Choroid plexus epithelial cell (primary cell): ENCODE measurements around the gene USP36.
"Not testable (repeated sequence)": the region's sequence is repeated elsewhere in the genome, so short reads cannot be mapped to it uniquely, and the experiment has no call there.

Experiments used
- DNase-seq: peaks from one replicate; pipeline ENCODE4 v3.0.0-alpha.2; 2010; ENCODE audit warnings: low read depth
- H3K4me3 ChIP-seq: 2 replicates; pipeline ENCODE4 v1.5.1; 2011; ENCODE audit warnings: low read depth, mild to moderate bottlenecking, control low read depth, low read length, moderate library complexity
- TF ChIP-seq, protein P1 (sequence below): conservative IDR thresholded peaks from 2 replicates; pipeline ENCODE4 v1.5.1; 2011; ENCODE audit warnings: low read depth, mild to moderate bottlenecking, control low read depth, inconsistent platforms, low read length, moderate library complexity

USP36 gene

DNA sequence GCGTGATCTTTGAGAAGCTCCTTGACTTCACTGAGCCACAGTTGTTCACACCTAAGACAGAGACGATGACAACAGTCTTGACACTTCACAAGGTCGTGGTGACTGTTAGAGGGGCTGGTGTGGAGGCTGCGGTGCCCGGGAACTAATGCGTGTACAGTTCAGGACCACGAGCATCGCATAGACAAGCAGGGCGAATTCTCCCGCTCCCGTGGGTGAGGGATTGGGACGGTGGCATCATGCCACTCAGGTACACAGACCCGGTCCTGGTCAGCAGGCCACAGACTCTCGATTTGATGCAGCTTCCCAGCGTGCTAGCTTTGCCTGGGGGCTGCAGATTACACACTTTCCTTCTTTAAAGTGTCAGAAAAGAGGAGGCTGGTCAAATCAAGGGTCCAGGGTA is 37.6 kb upstream of the USP36 start:
- TF ChIP-seq, protein P1, sequence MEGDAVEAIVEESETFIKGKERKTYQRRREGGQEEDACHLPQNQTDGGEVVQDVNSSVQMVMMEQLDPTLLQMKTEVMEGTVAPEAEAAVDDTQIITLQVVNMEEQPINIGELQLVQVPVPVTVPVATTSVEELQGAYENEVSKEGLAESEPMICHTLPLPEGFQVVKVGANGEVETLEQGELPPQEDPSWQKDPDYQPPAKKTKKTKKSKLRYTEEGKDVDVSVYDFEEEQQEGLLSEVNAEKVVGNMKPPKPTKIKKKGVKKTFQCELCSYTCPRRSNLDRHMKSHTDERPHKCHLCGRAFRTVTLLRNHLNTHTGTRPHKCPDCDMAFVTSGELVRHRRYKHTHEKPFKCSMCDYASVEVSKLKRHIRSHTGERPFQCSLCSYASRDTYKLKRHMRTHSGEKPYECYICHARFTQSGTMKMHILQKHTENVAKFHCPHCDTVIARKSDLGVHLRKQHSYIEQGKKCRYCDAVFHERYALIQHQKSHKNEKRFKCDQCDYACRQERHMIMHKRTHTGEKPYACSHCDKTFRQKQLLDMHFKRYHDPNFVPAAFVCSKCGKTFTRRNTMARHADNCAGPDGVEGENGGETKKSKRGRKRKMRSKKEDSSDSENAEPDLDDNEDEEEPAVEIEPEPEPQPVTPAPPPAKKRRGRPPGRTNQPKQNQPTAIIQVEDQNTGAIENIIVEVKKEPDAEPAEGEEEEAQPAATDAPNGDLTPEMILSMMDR: no peak
- DNase-seq: no peak
- no peak overlapping the region for H3K4me3 ChIP-seq

DNA sequence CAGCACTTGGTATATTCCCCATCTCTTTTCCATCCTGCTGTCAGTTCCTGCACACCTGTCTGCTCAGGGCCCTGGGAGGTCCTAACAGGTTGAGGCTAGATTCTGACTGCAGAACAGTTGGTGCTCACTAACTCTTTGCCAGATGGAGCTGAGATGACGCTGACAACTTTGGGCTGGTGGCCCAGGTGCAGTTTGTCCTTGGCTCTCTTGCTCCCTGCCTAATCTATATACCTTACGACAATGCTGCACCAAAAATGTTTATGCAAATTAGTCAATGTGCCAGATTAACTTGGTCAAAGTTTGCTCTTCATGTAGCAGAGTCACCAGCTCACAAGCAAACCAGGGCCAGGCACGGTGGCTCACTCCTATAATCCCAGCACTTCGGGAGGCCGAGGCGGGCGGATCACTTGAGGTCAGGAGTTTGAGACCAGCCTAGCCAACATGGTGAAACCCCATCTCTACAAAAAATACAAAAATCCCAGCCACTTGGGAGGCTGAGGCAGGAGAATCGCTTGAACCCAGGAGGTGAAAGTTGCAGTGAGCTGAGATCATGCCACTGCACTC is 36.4 kb upstream of the USP36 start:
- H3K4me3 ChIP-seq, DNase-seq: not testable (repeated sequence)

DNA sequence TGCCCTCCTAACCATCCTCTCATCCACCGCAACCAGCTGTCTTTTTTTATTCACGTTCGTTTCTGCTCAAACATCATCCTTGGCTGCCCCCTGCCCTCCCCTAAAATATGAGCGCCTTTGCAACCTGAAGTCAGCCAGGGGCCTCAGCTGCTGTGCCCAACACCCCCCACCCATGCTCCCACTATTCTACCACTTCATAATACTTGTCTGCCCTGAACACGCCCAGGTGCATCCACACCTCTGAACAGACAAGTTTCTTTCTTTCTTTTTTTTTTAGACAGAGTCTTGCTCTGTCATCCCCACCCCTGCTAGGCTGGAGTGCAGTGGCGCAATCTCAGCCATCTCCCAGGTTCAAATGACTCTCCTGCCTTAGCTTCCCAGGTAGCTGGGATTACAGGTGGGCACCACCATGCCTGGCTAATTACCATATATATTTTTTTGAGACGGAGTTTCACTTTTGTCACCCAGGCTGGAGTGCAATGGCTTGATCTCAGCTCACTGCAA is 35.5 kb upstream of the USP36 start:
- DNase-seq: no peak
- H3K4me3 ChIP-seq: no peak overlapping the region
- TF ChIP-seq, protein P1: no peak

DNA sequence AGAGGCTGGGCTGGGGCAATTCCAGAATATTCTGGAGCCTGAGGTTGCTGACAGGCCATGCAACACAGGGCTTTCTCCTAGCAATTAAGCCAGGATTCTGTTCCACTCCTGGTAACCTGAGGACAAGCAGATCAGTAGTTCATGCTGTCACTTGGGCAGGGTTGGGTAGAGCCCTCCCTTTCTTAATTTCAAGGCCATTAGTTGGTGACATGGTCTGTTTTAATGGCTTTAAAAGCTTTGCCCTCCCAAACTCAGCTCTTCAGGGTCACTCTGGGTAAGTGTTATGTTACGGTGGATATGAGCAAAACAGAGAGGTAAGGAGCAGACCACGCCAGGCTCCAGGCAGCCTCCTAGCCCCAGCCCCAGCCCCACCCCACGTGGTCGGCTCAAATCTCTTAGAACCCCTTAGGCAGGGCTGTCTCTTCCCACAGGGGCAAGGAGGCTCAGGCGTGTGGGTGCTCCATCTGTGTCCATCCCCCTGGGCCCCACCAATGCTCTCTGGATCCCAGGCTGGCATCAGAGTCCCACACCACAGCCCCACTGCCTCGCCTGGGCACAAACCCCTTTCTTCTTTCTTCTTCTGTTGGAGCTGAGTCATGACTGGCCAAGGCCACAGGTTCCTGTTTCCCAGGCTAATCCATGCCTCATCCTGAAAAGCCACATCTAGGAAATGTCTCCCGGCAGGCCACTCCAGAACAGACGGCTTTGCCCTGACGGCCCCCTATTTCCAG is 34.9 kb upstream of the USP36 start:
- H3K4me3 ChIP-seq: no peak overlapping the region
- TF ChIP-seq, protein P1: no peak
- DNase-seq: no peak

DNA sequence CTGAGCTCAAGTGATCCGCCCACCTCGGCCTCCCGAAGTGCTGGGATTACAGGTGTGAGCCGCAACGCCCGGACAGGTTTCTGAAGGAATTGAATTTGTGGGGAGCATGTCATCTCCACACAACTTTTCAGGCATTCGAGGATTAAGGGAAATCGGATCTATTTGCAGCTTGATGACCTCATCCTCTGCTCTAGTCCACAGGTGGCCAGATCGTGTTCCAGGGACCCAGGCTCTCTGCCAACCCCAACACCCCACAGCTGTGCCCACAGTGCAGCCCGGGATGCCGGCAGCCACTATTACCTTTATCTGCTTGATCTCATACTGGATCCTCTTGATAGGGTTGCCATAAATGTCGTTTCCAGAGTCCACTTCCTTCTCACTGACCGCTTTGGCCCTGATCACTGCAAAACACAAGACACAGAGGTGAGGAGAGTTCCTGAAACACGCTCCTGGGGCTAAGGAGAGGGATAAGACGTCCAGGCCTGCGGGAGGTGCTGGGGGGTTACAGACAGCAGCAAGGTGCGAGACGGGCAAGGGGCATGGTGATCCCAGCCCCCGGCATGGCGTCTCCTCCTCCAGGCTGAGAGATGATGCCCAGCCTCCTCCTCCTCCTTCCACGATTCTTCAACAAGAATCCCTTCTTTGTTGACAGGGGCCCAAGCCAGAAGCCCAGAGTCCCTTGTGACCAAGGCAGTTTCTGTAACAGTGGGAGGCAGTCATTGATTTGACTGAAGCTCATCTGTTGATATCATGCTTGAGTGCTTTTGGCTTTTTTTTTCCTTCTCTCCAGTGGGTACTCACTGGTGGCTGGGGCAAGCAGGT is 33.1 kb upstream of the USP36 start:
- peak; percentile 56 for DNase-seq
- TF ChIP-seq, protein P1: no peak
- H3K4me3 ChIP-seq: no peak overlapping the region

DNA sequence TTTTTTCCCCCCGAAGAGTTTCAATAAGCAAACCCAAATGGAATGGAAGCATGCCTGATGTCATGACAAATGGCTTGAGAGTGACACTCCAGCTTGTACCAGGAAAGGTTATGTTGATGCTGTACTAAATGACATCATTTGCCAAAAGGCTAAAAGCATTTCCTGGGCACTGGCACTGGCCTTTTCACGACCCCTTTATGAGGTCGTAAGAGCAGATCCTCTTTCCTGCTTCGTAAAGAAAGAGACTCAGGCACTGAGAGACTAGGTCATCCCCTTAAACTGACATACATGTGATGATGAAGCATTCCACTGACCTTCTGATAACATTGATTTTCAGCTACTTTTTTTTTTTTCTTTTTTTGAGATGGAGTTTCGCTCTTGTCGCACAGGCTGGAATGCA is 31.9 kb upstream of the USP36 start:
- H3K4me3 ChIP-seq: no peak overlapping the region
- DNase-seq: no peak
- TF ChIP-seq, protein P1: no peak

DNA sequence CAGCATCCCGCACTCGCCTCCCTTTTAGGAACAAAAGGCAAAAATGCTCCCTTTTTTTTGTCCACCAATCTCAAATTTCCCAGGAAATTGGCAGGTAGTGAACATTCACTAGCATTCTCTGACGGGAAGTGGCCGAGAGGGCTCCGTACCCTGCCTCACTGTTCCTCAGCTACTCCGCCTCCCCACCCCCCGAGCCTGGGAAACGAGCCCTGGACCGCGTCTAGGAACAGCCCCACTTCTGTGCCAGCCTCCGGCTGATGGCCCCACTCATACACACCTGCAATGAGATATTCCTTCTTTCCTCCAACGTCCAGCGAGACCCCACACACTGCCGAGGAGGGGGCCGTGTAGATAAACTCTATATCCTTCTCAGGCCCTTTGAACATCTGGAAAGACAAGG is 30.0 kb upstream of the USP36 start:
- H3K4me3 ChIP-seq: no peak overlapping the region
- TF ChIP-seq, protein P1: no peak
- no peak for DNase-seq
